Astrocyte (in vitro differentiated cells and primary cell): ENCODE measurements around the gene ZNF44. TPM values are rescaled to one million over a fixed set of nuclear protein-coding genes. Genes with fewer than 3 reads are reported as not detected.

Source experiments
- DNase-seq: peaks from one replicate; pipeline ENCODE4 v3.0.0-alpha.2; 2010; ENCODE audit warnings: low read depth
- FAIRE-seq: peaks from 2 replicates; lab custom pipeline; 2011; peaks lifted over from hg19 to GRCh38; lab: Jason Lieb, UNC
- H2AFZ ChIP-seq: 2 replicates; pipeline ENCODE4 v1.6.0; 2012; ENCODE audit warnings: low read depth, low read length, inconsistent platforms
- H3K27ac ChIP-seq: 2 replicates; pipeline ENCODE4 v1.5.1; 2011; ENCODE audit warnings: low read depth, low read length, inconsistent platforms
- H3K27me3 ChIP-seq: 2 replicates; pipeline ENCODE4 v1.6.0; 2011; ENCODE audit warnings: low read length, inconsistent platforms; ENCODE audit not compliant: insufficient read depth
- H3K36me3 ChIP-seq: 2 replicates; pipeline ENCODE4 v1.5.1; 2011; ENCODE audit warnings: low read length, inconsistent platforms; ENCODE audit not compliant: insufficient read depth
- H3K4me1 ChIP-seq: 2 replicates; pipeline ENCODE4 v1.5.1; 2011; ENCODE audit warnings: low read length, inconsistent platforms; ENCODE audit not compliant: insufficient read depth
- H3K4me2 ChIP-seq: 2 replicates; pipeline ENCODE4 v1.6.0; 2012; ENCODE audit warnings: low read length, inconsistent platforms
- H3K4me3 ChIP-seq: 2 replicates; pipeline ENCODE4 v1.5.1; 2011; ENCODE audit warnings: low read depth, mild to moderate bottlenecking, low read length, inconsistent platforms; ENCODE audit not compliant: insufficient read depth
- H3K79me2 ChIP-seq: 2 replicates; pipeline ENCODE4 v1.6.0; 2012; ENCODE audit warnings: mild to moderate bottlenecking, low read length, inconsistent platforms; ENCODE audit not compliant: insufficient read depth
- H3K9ac ChIP-seq: 2 replicates; pipeline ENCODE4 v1.6.0; 2012; ENCODE audit warnings: mild to moderate bottlenecking, low read length, inconsistent platforms
- H3K9me3 ChIP-seq: 2 replicates; pipeline ENCODE4 v1.5.1; 2012; ENCODE audit warnings: low read depth, mild to moderate bottlenecking, low read length, inconsistent platforms; ENCODE audit not compliant: insufficient read depth
- H4K20me1 ChIP-seq: 2 replicates; pipeline ENCODE4 v1.6.0; 2012; ENCODE audit warnings: low read length, inconsistent platforms; ENCODE audit not compliant: insufficient read depth
- H3K27ac Mint-ChIP-seq: one replicate; pipeline ENCODE4 v1.8.0; 2021; ENCODE audit warnings: mild to moderate bottlenecking, mixed read lengths; ENCODE audit not compliant: unreplicated experiment
- H3K27me3 Mint-ChIP-seq: one replicate; pipeline ENCODE4 v1.8.0; 2021; ENCODE audit warnings: low read depth, mixed read lengths; ENCODE audit not compliant: unreplicated experiment
- H3K36me3 Mint-ChIP-seq: one replicate; pipeline ENCODE4 v1.8.0; 2021; ENCODE audit warnings: low read depth, mixed read lengths; ENCODE audit not compliant: unreplicated experiment
- H3K4me1 Mint-ChIP-seq: one replicate; pipeline ENCODE4 v1.8.0; 2021; ENCODE audit warnings: low read depth, mixed read lengths; ENCODE audit not compliant: unreplicated experiment
- H3K4me3 Mint-ChIP-seq: one replicate; pipeline ENCODE4 v1.8.0; 2021; ENCODE audit warnings: mild to moderate bottlenecking, moderate library complexity, mixed read lengths; ENCODE audit not compliant: unreplicated experiment
- H3K9me3 Mint-ChIP-seq: one replicate; pipeline ENCODE4 v1.8.0; 2021; ENCODE audit warnings: mild to moderate bottlenecking, mixed read lengths; ENCODE audit not compliant: unreplicated experiment
- EZH2 ChIP-seq: IDR thresholded peaks from 2 replicates; pipeline ENCODE4 v1.6.1; 2012; ENCODE audit warnings: mild to moderate bottlenecking, low read length, inconsistent platforms; ENCODE audit not compliant: insufficient read depth
- total RNA-seq: library from RNA; stranded (reverse); gene quantifications from 2 replicates; pipeline ENCODE4 v1.2.1, GENCODE V29; 2021
- TF ChIP-seq, protein P1 (sequence below): IDR thresholded peaks from 2 replicates; pipeline ENCODE4 v1.5.1; 2011; ENCODE audit warnings: low read depth, mild to moderate bottlenecking, inconsistent platforms, low read length, moderate library complexity; ENCODE audit not compliant: insufficient read depth

ZNF44 gene
- total RNA-seq, 1 donor from 2014 or later = 0.09 TPM

DNA sequence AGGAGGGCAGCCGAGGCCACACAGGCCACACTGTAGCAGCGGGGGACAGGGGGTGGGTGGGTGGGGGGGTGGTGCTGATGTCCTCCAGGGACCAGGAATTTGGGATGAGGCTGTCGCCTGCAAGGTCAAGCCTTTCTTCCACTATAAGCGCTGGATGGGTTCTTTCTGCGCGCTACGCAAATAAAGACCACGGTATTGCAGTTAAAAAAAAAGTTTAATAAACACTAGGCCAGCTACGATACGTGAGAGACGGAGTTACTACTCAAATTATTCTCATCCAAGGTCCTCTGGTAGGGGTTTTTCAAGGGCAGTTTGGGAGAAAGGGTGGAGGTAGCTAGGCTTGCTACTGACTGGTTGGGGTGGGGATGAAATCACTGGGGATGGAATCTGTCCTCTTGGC lies 508 bp upstream of the ZNF44 start:
- no peak overlapping the region for H3K4me3 Mint-ChIP-seq
- peak overlapping the region; percentile 99 for H2AFZ ChIP-seq
- H3K9me3 ChIP-seq = no peaks in the 10 kb centered on the region
- H3K27ac ChIP-seq = no peak overlapping the region
- DNase-seq (no peak), FAIRE-seq (no peak)
- H4K20me1 ChIP-seq = peaks cover 6% of the 10 kb centered on the region
- H3K9me3 Mint-ChIP-seq = peaks cover 26% of the 10 kb centered on the region
- no peaks in the 10 kb centered on the region for H3K36me3 ChIP-seq
- no peak overlapping the region for H3K27ac Mint-ChIP-seq
- TF ChIP-seq, protein P1, sequence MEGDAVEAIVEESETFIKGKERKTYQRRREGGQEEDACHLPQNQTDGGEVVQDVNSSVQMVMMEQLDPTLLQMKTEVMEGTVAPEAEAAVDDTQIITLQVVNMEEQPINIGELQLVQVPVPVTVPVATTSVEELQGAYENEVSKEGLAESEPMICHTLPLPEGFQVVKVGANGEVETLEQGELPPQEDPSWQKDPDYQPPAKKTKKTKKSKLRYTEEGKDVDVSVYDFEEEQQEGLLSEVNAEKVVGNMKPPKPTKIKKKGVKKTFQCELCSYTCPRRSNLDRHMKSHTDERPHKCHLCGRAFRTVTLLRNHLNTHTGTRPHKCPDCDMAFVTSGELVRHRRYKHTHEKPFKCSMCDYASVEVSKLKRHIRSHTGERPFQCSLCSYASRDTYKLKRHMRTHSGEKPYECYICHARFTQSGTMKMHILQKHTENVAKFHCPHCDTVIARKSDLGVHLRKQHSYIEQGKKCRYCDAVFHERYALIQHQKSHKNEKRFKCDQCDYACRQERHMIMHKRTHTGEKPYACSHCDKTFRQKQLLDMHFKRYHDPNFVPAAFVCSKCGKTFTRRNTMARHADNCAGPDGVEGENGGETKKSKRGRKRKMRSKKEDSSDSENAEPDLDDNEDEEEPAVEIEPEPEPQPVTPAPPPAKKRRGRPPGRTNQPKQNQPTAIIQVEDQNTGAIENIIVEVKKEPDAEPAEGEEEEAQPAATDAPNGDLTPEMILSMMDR = no peak
- TF ChIP-seq EZH2 = no peak
- no peaks in the 10 kb centered on the region for H3K27me3 ChIP-seq
- H3K4me1 Mint-ChIP-seq = no peaks in the 10 kb centered on the region
- H3K4me1 ChIP-seq = peaks cover 9% of the 10 kb centered on the region
- H3K79me2 ChIP-seq = peaks cover 38% of the 10 kb centered on the region
- H3K4me3 ChIP-seq = peak overlapping the region; percentile 94
- no peaks in the 10 kb centered on the region for H3K27me3 Mint-ChIP-seq
- H3K4me2 ChIP-seq = peak overlapping the region; percentile 99
- no peaks in the 10 kb centered on the region for H3K36me3 Mint-ChIP-seq
- H3K9ac ChIP-seq = peak overlapping the region; percentile 92

DNA sequence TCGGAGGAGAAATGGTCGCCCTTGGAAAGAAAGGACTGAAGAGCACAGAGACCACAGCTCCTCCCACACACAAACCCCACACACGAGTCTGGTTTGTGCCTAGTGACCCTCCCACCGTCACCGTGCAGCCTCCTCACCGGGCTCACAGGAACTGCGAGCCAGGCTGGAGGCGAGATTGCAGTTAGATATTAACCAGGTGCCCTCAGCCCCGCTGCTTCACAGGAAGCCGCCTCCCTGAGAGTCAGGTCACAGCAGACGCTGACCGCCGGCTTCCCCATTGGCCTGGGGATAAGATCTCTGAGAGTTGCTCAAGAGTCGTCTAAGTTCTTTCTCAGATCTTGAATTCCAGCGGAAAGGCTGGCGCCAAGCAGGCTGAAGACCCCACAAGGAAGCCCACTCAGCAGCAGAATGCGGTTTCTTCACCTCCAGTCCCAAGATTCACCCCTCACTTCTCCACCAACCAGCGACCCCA lies 870 bp downstream of the ZNF44 start:
- no peak overlapping the region for H3K27ac Mint-ChIP-seq
- Histone ChIP-seq H3K9ac (peak overlapping the region; percentile 92), H2AFZ (peak overlapping the region; percentile 99), H3K9me3 (no peaks in the 10 kb centered on the region), H4K20me1 (peaks cover 6% of the 10 kb centered on the region), H3K79me2 (peaks cover 44% of the 10 kb centered on the region), H3K4me3 (peak overlapping the region; percentile 94), H3K36me3 (no peaks in the 10 kb centered on the region), H3K4me2 (peak overlapping the region; percentile 99), H3K4me1 (peaks cover 12% of the 10 kb centered on the region), H3K27me3 (no peaks in the 10 kb centered on the region), H3K27ac (peak overlapping the region; percentile 81)
- H3K9me3 Mint-ChIP-seq = peaks cover 22% of the 10 kb centered on the region
- TF ChIP-seq EZH2 = no peak
- TF ChIP-seq, protein P1 = no peak
- H3K4me3 Mint-ChIP-seq = no peak overlapping the region
- peak; percentile 48 for DNase-seq
- no peak for FAIRE-seq
- H3K4me1 Mint-ChIP-seq = no peaks in the 10 kb centered on the region
- no peaks in the 10 kb centered on the region for H3K36me3 Mint-ChIP-seq
- no peaks in the 10 kb centered on the region for H3K27me3 Mint-ChIP-seq

DNA sequence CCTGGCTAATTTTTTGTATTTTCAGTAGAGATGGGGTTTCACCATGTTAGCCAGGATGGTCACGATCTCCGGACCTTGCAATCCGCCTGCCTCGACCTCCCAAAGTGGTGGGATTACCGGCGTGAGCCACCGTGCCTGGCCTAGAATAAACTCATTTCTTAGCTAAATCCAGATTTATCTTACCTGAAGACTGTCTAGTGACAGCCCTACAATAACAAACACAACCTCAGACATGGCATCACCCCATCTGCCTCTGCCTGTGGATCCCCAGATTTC lies 5.0 kb downstream of the ZNF44 start:
- H3K27ac Mint-ChIP-seq = no peak overlapping the region
- Histone ChIP-seq H3K9me3 (no peaks in the 10 kb centered on the region), H3K4me2 (peak overlapping the region; percentile 48)

More for the DNA sequence above, 5.0 kb downstream of the ZNF44 start:
- Mint-ChIP-seq H3K9me3 (peaks cover 11% of the 10 kb centered on the region), H3K4me1 (no peaks in the 10 kb centered on the region), H3K4me3 (no peak overlapping the region), H3K27me3 (no peaks in the 10 kb centered on the region), H3K36me3 (no peaks in the 10 kb centered on the region)
- no peak overlapping the region for H2AFZ ChIP-seq
- DNase-seq (no peak), FAIRE-seq (no peak)
- H3K79me2 ChIP-seq = peaks cover 62% of the 10 kb centered on the region
- no peaks in the 10 kb centered on the region for H3K27me3 ChIP-seq
- H3K4me1 ChIP-seq = peaks cover 12% of the 10 kb centered on the region
- no peak overlapping the region for H3K4me3 ChIP-seq
- H4K20me1 ChIP-seq = peaks cover 6% of the 10 kb centered on the region
- H3K36me3 ChIP-seq = no peaks in the 10 kb centered on the region
- no peak overlapping the region for H3K9ac ChIP-seq
- H3K27ac ChIP-seq = no peak overlapping the region
- TF ChIP-seq EZH2 = no peak
- TF ChIP-seq, protein P1 = no peak
